Lung (tissue), 12 donors: ENCODE results near the gene RHOG. TPM values are rescaled to one million over a fixed set of nuclear protein-coding genes. Genes with fewer than 3 reads are reported as not detected.

Source experiments
- ATAC-seq: fragments of 200-7000 bp; cut with Tn5 transposase; one replicate; pipeline ENCODE4 v1.9.1; 2020; ENCODE audit warnings: moderate number of reproducible peaks; ENCODE audit not compliant: insufficient read depth, low FRiP score
- DNase-seq, 3 donors: peaks; one replicate each; pipeline ENCODE4 v3.0.0-alpha.2; 2013 to 2017
- H3K27ac ChIP-seq, 2 donors: one replicate each; pipeline ENCODE4 v1.5.1; 2013; ENCODE audit warnings: mild to moderate bottlenecking in 2 of 2, moderate library complexity in 2 of 2, control low read depth in 1 of 2, inconsistent platforms in 1 of 2, low read depth in 1 of 2, low read length in 1 of 2
- H3K27me3 ChIP-seq, 3 donors: one replicate each; pipeline ENCODE4 v1.5.1; 2013; ENCODE audit warnings: low read length in 2 of 3; ENCODE audit not compliant: control insufficient read depth in 3 of 3, insufficient read depth in 3 of 3
- H3K36me3 ChIP-seq, 4 donors: one replicate each; pipeline ENCODE4 v1.5.1; 2013; ENCODE audit warnings: low read length in 4 of 4, mild to moderate bottlenecking in 1 of 4, moderate library complexity in 1 of 4; ENCODE audit not compliant: control insufficient read depth in 4 of 4, insufficient read depth in 4 of 4
- H3K4me1 ChIP-seq, 5 donors: one replicate each; pipeline ENCODE4 v1.5.1; 2013; ENCODE audit warnings: low read length in 5 of 5, mild to moderate bottlenecking in 2 of 5, moderate library complexity in 1 of 5; ENCODE audit not compliant: control insufficient read depth in 5 of 5, insufficient read depth in 5 of 5
- H3K4me3 ChIP-seq: one replicate; pipeline ENCODE4 v1.5.1; 2013; ENCODE audit warnings: mild to moderate bottlenecking, control low read depth, moderate library complexity
- H3K9ac ChIP-seq, 2 donors: one replicate each; pipeline ENCODE4 v1.5.1; 2013; ENCODE audit warnings: low read length in 2 of 2, control low read depth in 1 of 2; ENCODE audit not compliant: insufficient read depth in 1 of 2
- H3K9me3 ChIP-seq, 4 donors: one replicate each; pipeline ENCODE4 v1.5.1; 2013; ENCODE audit warnings: low read length in 3 of 4, mild to moderate bottlenecking in 1 of 4, moderate library complexity in 1 of 4; ENCODE audit not compliant: control insufficient read depth in 4 of 4, insufficient read depth in 3 of 4
- CTCF ChIP-seq: IDR thresholded peaks from 2 replicates; pipeline ENCODE4 v1.5.1; 2012; ENCODE audit warnings: mild to moderate bottlenecking; ENCODE audit errors: control extremely low read depth, extremely low read depth
- WGBS, 2 donors: extraction: QIAGEN DNeasy Blood & Tissue Kit; methylation state at CpG; one replicate each; pipeline ENCODE4 v1.1.7; 2013; 5-methylcytosine and 5-hydroxymethylcytosine counted together
- polyA plus RNA-seq, 2 donors: library from polyadenylated mRNA; stranded (reverse); fragments of 200-250 nt; gene quantifications; one replicate each; pipeline ENCODE4 v1.2.1, GENCODE V29; 2013
- total RNA-seq, 2 donors: library from RNA; depleted of rRNA in 1 of 2; stranded (reverse); fragments of >200 nt in 1 of 2; gene quantifications; one replicate each; pipeline ENCODE4 v1.2.1, GENCODE V29; 2014 to 2021
- donor health status: control.
- donor health status: control.
- donor health status: Bipolar disorder and iron deficiency.
- donor health status: healthy.
- donor health status: DM: yes; HTN: yes; CAD: no.

The RHOG gene
- total and polyA plus RNA-seq, 4 donors = 15.4 to 287 (median 82.6) TPM

- TF ChIP-seq CTCF = no peak
- H3K9me3 ChIP-seq = no peaks in the 10 kb centered on the region
- H3K4me3 ChIP-seq = no peak overlapping the region
- peaks cover 3 to 13% (median 8%) of the 10 kb centered on the region in 5 donors for H3K4me1 ChIP-seq
- H3K36me3 ChIP-seq = no peaks in the 10 kb centered on the region
- H3K27ac ChIP-seq = no peak overlapping the region
- 77 to 84% methylated on average over 8 of the region's 8 CpGs for WGBS, 2 donors
- H3K27me3 ChIP-seq = no peaks in the 10 kb centered on the region
- ATAC-seq (no peak), DNase-seq (no peak)
- H3K9ac ChIP-seq = peak overlapping the region in 1 of 2 donors; percentile 16
Observed at GRCh38 chr11:3877364-3878257, 36.9 kb upstream of the RHOG start.

GRCh38 chr11:3876613-3877012 is 35.9 kb upstream of the RHOG start:
- Histone ChIP-seq H3K4me3 (no peak overlapping the region), H3K36me3 (no peaks in the 10 kb centered on the region), H3K27ac (no peak overlapping the region), H3K9me3 (no peaks in the 10 kb centered on the region), H3K27me3 (no peaks in the 10 kb centered on the region), H3K9ac (no peak overlapping the region), H3K4me1 (peaks cover 3 to 13% (median 8%) of the 10 kb centered on the region in 5 donors)
- no peak for ATAC-seq
- 87 to 91% methylated on average over 3 of the region's 3 CpGs for WGBS, 2 donors
- TF ChIP-seq CTCF = no peak
- DNase-seq = no peak

DNA sequence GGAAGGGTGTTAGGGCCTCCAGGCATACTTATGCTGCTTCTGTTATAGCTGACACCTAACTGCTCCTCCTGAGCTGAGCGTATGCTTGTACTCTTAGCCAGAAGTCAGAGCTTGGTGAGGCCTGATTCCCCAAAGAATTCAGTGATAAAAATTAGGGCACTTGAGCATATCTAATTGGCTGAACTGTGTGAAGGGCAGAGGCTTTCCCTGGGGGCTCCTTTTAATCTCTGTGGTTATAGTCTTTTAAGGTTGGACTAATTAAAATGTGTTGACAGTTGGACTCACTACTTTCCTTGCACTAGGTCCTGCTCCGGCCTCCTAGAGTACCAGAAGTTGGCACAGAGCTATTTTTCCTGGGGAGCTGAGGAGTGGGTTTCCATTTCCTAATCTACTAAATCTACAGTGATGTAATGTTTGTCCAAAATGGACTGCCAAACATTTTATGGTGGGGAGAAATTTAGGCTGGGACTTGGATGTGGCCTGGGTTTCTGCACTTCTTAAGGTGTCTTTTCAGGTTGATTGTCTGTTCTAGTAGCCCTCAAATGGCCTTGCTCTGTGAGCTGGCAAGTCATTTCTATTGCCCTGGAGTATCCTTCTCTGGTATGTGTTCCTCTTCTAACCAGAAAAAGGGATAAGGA is 33.1 kb upstream of the RHOG start:
- Histone ChIP-seq H3K9me3 (no peaks in the 10 kb centered on the region), H3K9ac (no peak overlapping the region), H3K36me3 (no peaks in the 10 kb centered on the region), H3K27me3 (no peaks in the 10 kb centered on the region), H3K4me1 (peaks cover 0 to 5% (median 3%) of the 10 kb centered on the region in 5 donors), H3K27ac (no peak overlapping the region), H3K4me3 (no peak overlapping the region)
- ATAC-seq (no peak), DNase-seq (no peak)
- 94% methylated on average over 2 of the region's 2 CpGs for WGBS, 2 donors
- no peak for TF ChIP-seq CTCF
